C4-2B (cell line): Measurements from ENCODE around the gene DNAL4.

Experiments used
- H3K27ac ChIP-seq: fragments of 450-650 bp; 2 replicates; pipeline ENCODE4 v1.5.1; 2017
- CTCF ChIP-seq: fragments of 450-650 bp; conservative IDR thresholded peaks from 2 replicates; pipeline ENCODE4 v1.5.1; 2017; ENCODE audit warnings: mild to moderate bottlenecking
- ZFX ChIP-seq: fragments of 450-650 bp; IDR thresholded peaks from 2 replicates; pipeline ENCODE4 v1.6.1; 2017

Gene DNAL4

GRCh38 chr22:38751066-38751421 lies 42.9 kb downstream of the DNAL4 start:
- TF ChIP-seq CTCF (no peak), ZFX (no peak)
- peak overlapping the region; percentile 94 for H3K27ac ChIP-seq

- TF ChIP-seq CTCF, result no peak
- TF ChIP-seq ZFX, result no peak
- peak overlapping the region; percentile 94 for H3K27ac ChIP-seq
Measured at GRCh38 chr22:38750638-38751037, 43.3 kb downstream of the DNAL4 start.

- H3K27ac ChIP-seq, result peak overlapping the region; percentile 94
- TF ChIP-seq CTCF (no peak), ZFX (no peak)
Measured at GRCh38 chr22:38750104-38750503, 43.8 kb downstream of the DNAL4 start.

- no peak overlapping the region for H3K27ac ChIP-seq
- TF ChIP-seq ZFX, result no peak
- no peak for TF ChIP-seq CTCF
Measured at GRCh38 chr22:38748487-38749136, 45.3 kb downstream of the DNAL4 start.

GRCh38 chr22:38745676-38746460 lies 48.1 kb downstream of the DNAL4 start:
- TF ChIP-seq CTCF (no peak), ZFX (no peak)

GRCh38 chr22:38744981-38745380 lies 49.0 kb downstream of the DNAL4 start:
- TF ChIP-seq ZFX (no peak), CTCF (no peak)
- H3K27ac ChIP-seq, result no peak overlapping the region

More at GRCh38 chr22:38745676-38746460, 48.1 kb downstream of the DNAL4 start:
- H3K27ac ChIP-seq, result no peak overlapping the region

- TF ChIP-seq ZFX (no peak), CTCF (no peak)
- H3K27ac ChIP-seq, result no peak overlapping the region
Measured at GRCh38 chr22:38742176-38742942, 51.6 kb downstream of the DNAL4 start.
